H9 (cell line): ENCODE data around the gene SPNS3. TPM values are rescaled to one million over a fixed set of nuclear protein-coding genes. Genes with fewer than 3 reads are reported as not detected.
A peak's percentile ranks its signal among the peaks of the same experiment; 100 is the strongest.

Source experiments
- DNase-seq: peaks from one replicate; pipeline ENCODE4 v3.0.0-alpha.2; 2017
- H2AFZ ChIP-seq: one replicate; pipeline ENCODE4 v1.6.1; 2013; ENCODE audit warnings: mild to moderate bottlenecking, low read length, control low read depth, moderate library complexity
- H2AK5ac ChIP-seq: 2 replicates; pipeline ENCODE4 v1.6.1; 2013; ENCODE audit warnings: low read length, control low read depth, mixed read lengths; ENCODE audit not compliant: insufficient read length
- H2BK120ac ChIP-seq: one replicate; pipeline ENCODE4 v1.6.1; 2013; ENCODE audit warnings: low read depth, mild to moderate bottlenecking, low read length, control low read depth, inconsistent platforms; ENCODE audit not compliant: poor library complexity, severe bottlenecking
- H2BK12ac ChIP-seq: 2 replicates; pipeline ENCODE4 v1.6.1; 2013; ENCODE audit warnings: low read length, control low read depth, mixed read lengths, low read depth; ENCODE audit not compliant: insufficient read length
- H2BK15ac ChIP-seq: 2 replicates; pipeline ENCODE4 v1.6.1; 2013; ENCODE audit warnings: low read depth, low read length, control low read depth
- H2BK20ac ChIP-seq: one replicate; pipeline ENCODE4 v1.6.1; 2013; ENCODE audit warnings: low read depth, mild to moderate bottlenecking, low read length, control low read depth, inconsistent platforms; ENCODE audit not compliant: poor library complexity, severe bottlenecking
- H2BK5ac ChIP-seq: 2 replicates; pipeline ENCODE4 v1.6.1; 2013; ENCODE audit warnings: low read length, control low read depth, mixed read lengths; ENCODE audit not compliant: insufficient read length
- H3K14ac ChIP-seq: 2 replicates; pipeline ENCODE4 v1.6.1; 2013; ENCODE audit warnings: low read length, control low read depth; ENCODE audit not compliant: insufficient read depth
- H3K18ac ChIP-seq: 2 replicates; pipeline ENCODE4 v1.6.1; 2013; ENCODE audit warnings: low read depth, mild to moderate bottlenecking, mixed read lengths, low read length, control low read depth; ENCODE audit not compliant: insufficient read length
- H3K23ac ChIP-seq: 2 replicates; pipeline ENCODE4 v1.6.1; 2013; ENCODE audit warnings: low read length, control low read depth, mixed read lengths, low read depth; ENCODE audit not compliant: insufficient read length
- H3K23me2 ChIP-seq: 2 replicates; pipeline ENCODE4 v1.6.1; 2013; ENCODE audit warnings: low read depth, mild to moderate bottlenecking, mixed read lengths, low read length, control low read depth; ENCODE audit not compliant: insufficient read length, poor library complexity, severe bottlenecking
- H3K27ac ChIP-seq: 2 replicates; pipeline ENCODE4 v1.5.1; 2013; ENCODE audit warnings: low read length, control low read depth, mixed read lengths, low read depth; ENCODE audit not compliant: insufficient read length
- H3K27me3 ChIP-seq: 2 replicates; pipeline ENCODE4 v1.6.1; 2013; ENCODE audit warnings: low read length, control low read depth, inconsistent platforms; ENCODE audit not compliant: insufficient read depth
- H3K4ac ChIP-seq: 2 replicates; pipeline ENCODE4 v1.6.1; 2013; ENCODE audit warnings: low read depth, mild to moderate bottlenecking, control low read depth, inconsistent platforms, low read length, moderate library complexity
- H3K4me1 ChIP-seq: 2 replicates; pipeline ENCODE4 v1.6.1; 2013; ENCODE audit warnings: low read length, control low read depth, inconsistent platforms; ENCODE audit not compliant: insufficient read depth
- H3K4me2 ChIP-seq: 2 replicates; pipeline ENCODE4 v1.6.1; 2013; ENCODE audit warnings: low read length, control low read depth, mixed read lengths; ENCODE audit not compliant: insufficient read length, insufficient read depth
- H3K56ac ChIP-seq: 2 replicates; pipeline ENCODE4 v1.6.1; 2013; ENCODE audit warnings: low read depth, mild to moderate bottlenecking, mixed read lengths, low read length, control low read depth; ENCODE audit not compliant: insufficient read length
- H3K79me1 ChIP-seq: 2 replicates; pipeline ENCODE4 v1.6.1; 2013; ENCODE audit warnings: low read depth, mild to moderate bottlenecking, moderate library complexity, low read length, control low read depth, inconsistent platforms; ENCODE audit not compliant: insufficient read depth, poor library complexity, severe bottlenecking
- H3K79me2 ChIP-seq: 2 replicates; pipeline ENCODE4 v1.6.1; 2013; ENCODE audit warnings: low read length, control low read depth, inconsistent platforms; ENCODE audit not compliant: insufficient read depth
- H3K9ac ChIP-seq: 2 replicates; pipeline ENCODE4 v1.6.1; 2013; ENCODE audit warnings: low read length, control low read depth, mixed read lengths; ENCODE audit not compliant: insufficient read length; ENCODE audit errors: extremely low read depth
- H3K9me3 ChIP-seq: one replicate; pipeline ENCODE4 v1.6.1; 2013; ENCODE audit warnings: low read depth, low read length, inconsistent platforms; ENCODE audit not compliant: control insufficient read depth
- H3T11ph ChIP-seq: one replicate; pipeline ENCODE4 v1.6.1; 2013; ENCODE audit warnings: mild to moderate bottlenecking, low read length, control low read depth, inconsistent platforms
- H4K20me1 ChIP-seq: one replicate; pipeline ENCODE4 v1.6.1; 2013; ENCODE audit not compliant: control insufficient read depth, insufficient read length, insufficient read depth
- H4K5ac ChIP-seq: 2 replicates; pipeline ENCODE4 v1.6.1; 2013; ENCODE audit warnings: low read depth, mild to moderate bottlenecking, mixed read lengths, low read length, control low read depth; ENCODE audit not compliant: insufficient read length
- H4K8ac ChIP-seq: replicated peaks from 2 replicates; pipeline ENCODE4 v1.6.1; 2013; ENCODE audit warnings: low read length, control low read depth, mixed read lengths, low read depth; ENCODE audit not compliant: insufficient read length
- H4K91ac ChIP-seq: 2 replicates; pipeline ENCODE4 v1.6.1; 2013; ENCODE audit warnings: low read depth, mild to moderate bottlenecking, moderate library complexity, mixed read lengths, low read length, control low read depth; ENCODE audit not compliant: insufficient read length
- H3K27ac Mint-ChIP-seq, 3 experiments: 2 replicates in 2 of 3; 3 replicates in 1 of 3; pipeline ENCODE4 v1.8.0; 2020 to 2021; ENCODE audit warnings: mixed read lengths in 3 of 3, mild to moderate bottlenecking in 1 of 3, moderate library complexity in 1 of 3
- H3K27me3 Mint-ChIP-seq: 2 replicates; pipeline ENCODE4 v1.8.0; 2021; ENCODE audit warnings: low read depth, mild to moderate bottlenecking, moderate library complexity, mixed read lengths
- H3K36me3 Mint-ChIP-seq, 3 experiments: 2 replicates in 2 of 3; 3 replicates in 1 of 3; pipeline ENCODE4 v1.8.0; 2020 to 2021; ENCODE audit warnings: low read depth in 3 of 3, mixed read lengths in 3 of 3; ENCODE audit not compliant: insufficient read depth in 1 of 3
- H3K4me1 Mint-ChIP-seq, 2 experiments: 2 replicates each; pipeline ENCODE4 v1.8.0; 2020; ENCODE audit warnings: mixed read lengths in 2 of 2
- H3K4me3 Mint-ChIP-seq, 2 experiments: 2 replicates in 1 of 2; 3 replicates in 1 of 2; pipeline ENCODE4 v1.8.0; 2020 to 2021; ENCODE audit warnings: mild to moderate bottlenecking in 2 of 2, mixed read lengths in 2 of 2, moderate library complexity in 1 of 2
- H3K9me3 Mint-ChIP-seq, 2 experiments: 2 replicates in 1 of 2; 3 replicates in 1 of 2; pipeline ENCODE4 v1.8.0; 2020; ENCODE audit warnings: mild to moderate bottlenecking in 2 of 2, mixed read lengths in 2 of 2, moderate library complexity in 1 of 2
- WGBS: extraction: QIAGEN DNeasy Blood & Tissue Kit; methylation state at CpG from one replicate; pipeline ENCODE4 v1.1.7; 2013; ENCODE audit warnings: missing lambda C conversion rate, low lambda C conversion rate, mixed read lengths; ENCODE audit not compliant: insufficient read length; ENCODE audit errors: extremely low coverage; 5-methylcytosine and 5-hydroxymethylcytosine counted together
- total RNA-seq: library from RNA; stranded (reverse); gene quantifications from 2 replicates; pipeline ENCODE4 v1.2.1, GENCODE V29; 2021
- TF ChIP-seq, protein P1 (sequence below): fragments of 200-600 bp; sonication (generic); conservative IDR thresholded peaks from 3 replicates; pipeline ENCODE4 v1.8.0; 2021; ENCODE audit warnings: antibody characterized with exemption, mild to moderate bottlenecking

Gene SPNS3
- total RNA-seq, 1 experiment from 2014 or later, result not detected

DNA sequence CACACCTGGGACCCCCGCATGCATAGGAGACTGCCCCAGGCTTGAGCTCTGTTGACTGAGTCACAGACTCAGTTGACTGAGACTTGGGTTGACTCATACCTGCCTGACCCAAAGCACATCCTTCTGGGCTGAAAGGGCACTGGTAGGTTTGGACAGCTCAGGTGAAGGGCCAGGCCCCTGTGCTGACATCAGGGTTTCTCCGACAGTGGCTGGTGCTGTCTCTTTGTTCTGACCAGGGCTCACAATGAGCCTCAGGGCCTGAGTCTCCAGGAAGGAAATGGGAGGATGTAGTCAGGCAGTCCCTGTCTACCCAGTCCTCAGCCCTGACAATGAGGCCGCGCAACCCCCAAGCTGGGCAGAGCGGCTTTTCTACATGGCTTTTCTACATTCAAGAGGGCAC, 71.4 kb downstream of the SPNS3 start:
- peak; percentile 38 for DNase-seq
- Histone ChIP-seq H3T11ph (no peak overlapping the region), H3K79me1 (no peaks in the 10 kb centered on the region), H4K91ac (no peak overlapping the region), H2BK20ac (no peak overlapping the region), H4K8ac (no peak overlapping the region), H3K4me1 (no peaks in the 10 kb centered on the region), H3K18ac (no peak overlapping the region), H3K9me3 (no peaks in the 10 kb centered on the region), H3K23ac (no peak overlapping the region), H3K79me2 (no peaks in the 10 kb centered on the region), H2BK15ac (no peak overlapping the region), H3K4me2 (no peak overlapping the region), H3K4ac (no peak overlapping the region), H2BK12ac (no peak overlapping the region), H3K14ac (no peak overlapping the region; the same call in 1 of the 2 replicates), H4K20me1 (no peaks in the 10 kb centered on the region), H2BK120ac (no peak overlapping the region), H3K23me2 (peaks cover under 1% of the 10 kb centered on the region), H3K27me3 (peaks cover 9% of the 10 kb centered on the region), H3K27ac (no peak overlapping the region), H3K9ac (no peak overlapping the region), H2AK5ac (no peak overlapping the region), H2AFZ (no peak overlapping the region), H2BK5ac (no peak overlapping the region), H3K56ac (no peak overlapping the region), H4K5ac (no peak overlapping the region)
- no peaks in the 10 kb centered on the region; a peak in 1 of 5 replicates for H3K9me3 Mint-ChIP-seq
- no CpG with 5 or more reads among the region's 5 CpGs for WGBS
- peaks cover 46% of the 10 kb centered on the region for H3K27me3 Mint-ChIP-seq
- TF ChIP-seq, protein P1, sequence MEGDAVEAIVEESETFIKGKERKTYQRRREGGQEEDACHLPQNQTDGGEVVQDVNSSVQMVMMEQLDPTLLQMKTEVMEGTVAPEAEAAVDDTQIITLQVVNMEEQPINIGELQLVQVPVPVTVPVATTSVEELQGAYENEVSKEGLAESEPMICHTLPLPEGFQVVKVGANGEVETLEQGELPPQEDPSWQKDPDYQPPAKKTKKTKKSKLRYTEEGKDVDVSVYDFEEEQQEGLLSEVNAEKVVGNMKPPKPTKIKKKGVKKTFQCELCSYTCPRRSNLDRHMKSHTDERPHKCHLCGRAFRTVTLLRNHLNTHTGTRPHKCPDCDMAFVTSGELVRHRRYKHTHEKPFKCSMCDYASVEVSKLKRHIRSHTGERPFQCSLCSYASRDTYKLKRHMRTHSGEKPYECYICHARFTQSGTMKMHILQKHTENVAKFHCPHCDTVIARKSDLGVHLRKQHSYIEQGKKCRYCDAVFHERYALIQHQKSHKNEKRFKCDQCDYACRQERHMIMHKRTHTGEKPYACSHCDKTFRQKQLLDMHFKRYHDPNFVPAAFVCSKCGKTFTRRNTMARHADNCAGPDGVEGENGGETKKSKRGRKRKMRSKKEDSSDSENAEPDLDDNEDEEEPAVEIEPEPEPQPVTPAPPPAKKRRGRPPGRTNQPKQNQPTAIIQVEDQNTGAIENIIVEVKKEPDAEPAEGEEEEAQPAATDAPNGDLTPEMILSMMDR, result no peak
- H3K27ac Mint-ChIP-seq, result no peak overlapping the region
- H3K4me3 Mint-ChIP-seq, result no peak overlapping the region
- H3K36me3 Mint-ChIP-seq, result no peaks in the 10 kb centered on the region
- peaks cover 14 to 22% of the 10 kb centered on the region in 2 experiments for H3K4me1 Mint-ChIP-seq
